ENCODE data around the gene PGRMC2.

The PGRMC2 gene

DNA sequence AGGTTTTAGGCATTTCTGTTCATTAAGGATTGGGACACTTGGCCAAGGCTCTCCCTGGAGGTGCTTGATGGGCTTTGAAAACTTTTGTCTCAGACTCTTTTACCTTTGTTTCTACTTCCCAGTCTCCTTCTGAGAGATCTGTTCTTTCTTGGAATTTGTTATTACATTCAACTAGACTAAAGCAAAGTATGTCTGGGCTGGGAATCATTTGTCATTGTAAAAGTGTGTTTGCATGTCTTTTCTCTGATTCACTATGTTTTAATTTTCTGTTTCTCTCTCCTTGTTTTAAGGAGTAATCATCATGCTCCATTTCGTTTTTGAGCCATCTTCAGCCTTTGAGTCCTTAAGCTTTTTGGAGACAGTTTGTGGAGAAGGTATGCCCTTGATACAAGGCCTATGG is 12.2 kb upstream of the PGRMC2 start:
- no peaks in the 10 kb centered on the region for H3K4me1 ChIP-seq (ENCODE audit: control extremely low read depth in 1 of 4, control insufficient read depth in 4 of 4, insufficient read depth in 4 of 4, low read length in 3 of 4)
- H3K36me3 ChIP-seq (ENCODE audit: control insufficient read depth in 4 of 4, insufficient read depth in 4 of 4, low read length in 3 of 4), result peaks cover 0 to 3% (median 1%) of the 10 kb centered on the region in 4 experiments
- ChIA-PET POLR2A (no interaction called here), CTCF (no interaction called here)
- H3K27me3 ChIP-seq (replicated peaks in 2 of 5; ENCODE audit: control insufficient read depth in 4 of 5, insufficient read depth in 5 of 5, low read length in 4 of 5), result no peaks in the 10 kb centered on the region
- no peaks in the 10 kb centered on the region for H3K9me3 ChIP-seq (ENCODE audit: control extremely low read depth in 1 of 5, control insufficient read depth in 4 of 5, insufficient read depth in 2 of 5, low read depth in 1 of 5, low read length in 4 of 5)
- 100% methylated on average over 1 of the region's 1 CpG for WGBS (ENCODE audit: insufficient coverage)
- no peak for DNase-seq
- H3K4me3 ChIP-seq (ENCODE audit: control insufficient read depth in 1 of 7, extremely low read depth in 1 of 7, insufficient read depth in 4 of 7, low read depth in 2 of 7, low read length in 6 of 7), result no peak overlapping the region
- no peak overlapping the region for H3K27ac ChIP-seq (ENCODE audit: insufficient read depth in 1 of 2, low read depth in 1 of 2, low read length in 2 of 2, poor library complexity in 1 of 2, severe bottlenecking in 2 of 2)

DNA sequence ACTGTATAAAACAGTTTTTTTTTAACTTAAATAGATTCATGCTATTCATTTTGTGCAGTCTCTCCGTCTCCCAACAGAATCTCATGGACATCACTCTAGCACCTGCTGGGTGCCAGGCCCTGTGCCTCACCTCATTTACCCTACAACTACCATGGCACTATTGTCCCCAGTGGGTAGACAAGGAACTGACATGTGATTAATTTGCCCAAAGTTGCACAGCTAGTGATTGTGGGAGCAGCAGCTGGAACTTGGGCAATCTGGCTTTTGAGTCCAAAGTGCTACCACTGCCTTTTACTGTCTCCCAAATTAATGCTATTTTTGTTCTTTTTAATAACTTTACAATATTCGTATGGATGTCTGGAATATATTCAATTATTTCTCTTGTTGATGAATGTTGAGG is 11.2 kb upstream of the PGRMC2 start:
- DNase-seq, result no peak
- no peak overlapping the region for H3K27ac ChIP-seq (ENCODE audit: insufficient read depth in 1 of 2, low read depth in 1 of 2, low read length in 2 of 2, poor library complexity in 1 of 2, severe bottlenecking in 2 of 2)
- ChIA-PET CTCF (no interaction called here), POLR2A (interaction anchor here (0.6 kb wide), 1 partner anchor 22 kb away, joined by 3 read pairs; no protein-coding TSS in a partner anchor)
- H3K4me1 ChIP-seq (ENCODE audit: control extremely low read depth in 1 of 4, control insufficient read depth in 4 of 4, insufficient read depth in 4 of 4, low read length in 3 of 4), result peaks cover 0 to 5% (median 0%) of the 10 kb centered on the region in 4 experiments
- H3K27me3 ChIP-seq (replicated peaks in 2 of 5; ENCODE audit: control insufficient read depth in 4 of 5, insufficient read depth in 5 of 5, low read length in 4 of 5), result no peaks in the 10 kb centered on the region
- H3K9me3 ChIP-seq (ENCODE audit: control extremely low read depth in 1 of 5, control insufficient read depth in 4 of 5, insufficient read depth in 2 of 5, low read depth in 1 of 5, low read length in 4 of 5), result no peaks in the 10 kb centered on the region
- H3K36me3 ChIP-seq (ENCODE audit: control insufficient read depth in 4 of 4, insufficient read depth in 4 of 4, low read length in 3 of 4), result peaks cover 0 to 3% (median 1%) of the 10 kb centered on the region in 4 experiments
- WGBS (ENCODE audit: insufficient coverage), result no CpG with 5 or more reads among the region's 2 CpGs
- no peak overlapping the region for H3K4me3 ChIP-seq (ENCODE audit: control insufficient read depth in 1 of 7, extremely low read depth in 1 of 7, insufficient read depth in 4 of 7, low read depth in 2 of 7, low read length in 6 of 7)

GRCh38 chr4:128298146-128298758 is 10.6 kb upstream of the PGRMC2 start:
- ChIA-PET CTCF (interaction anchor here (0.9 kb wide), 1 partner anchor 10 kb away, joined by 3 read pairs; the partner anchor contains the start of gene PGRMC2), POLR2A (interaction anchor here (0.6 kb wide), 1 partner anchor 23 kb away, joined by 3 read pairs; no protein-coding TSS in a partner anchor)
- Histone ChIP-seq H3K4me3 (ENCODE audit: control insufficient read depth in 1 of 7, extremely low read depth in 1 of 7, insufficient read depth in 4 of 7, low read depth in 2 of 7, low read length in 6 of 7) (no peak overlapping the region), H3K27me3 (replicated peaks in 2 of 5; ENCODE audit: control insufficient read depth in 4 of 5, insufficient read depth in 5 of 5, low read length in 4 of 5) (no peaks in the 10 kb centered on the region), H3K4me1 (ENCODE audit: control extremely low read depth in 1 of 4, control insufficient read depth in 4 of 4, insufficient read depth in 4 of 4, low read length in 3 of 4) (peaks cover 0 to 5% (median 0%) of the 10 kb centered on the region in 4 experiments), H3K27ac (ENCODE audit: insufficient read depth in 1 of 2, low read depth in 1 of 2, low read length in 2 of 2, poor library complexity in 1 of 2, severe bottlenecking in 2 of 2) (no peak overlapping the region), H3K9me3 (ENCODE audit: control extremely low read depth in 1 of 5, control insufficient read depth in 4 of 5, insufficient read depth in 2 of 5, low read depth in 1 of 5, low read length in 4 of 5) (no peaks in the 10 kb centered on the region), H3K36me3 (ENCODE audit: control insufficient read depth in 4 of 4, insufficient read depth in 4 of 4, low read length in 3 of 4) (peaks cover 0 to 3% (median 1%) of the 10 kb centered on the region in 4 experiments)
- 96% methylated on average over 4 of the region's 7 CpGs for WGBS (ENCODE audit: insufficient coverage)
- DNase-seq, result no peak

DNA sequence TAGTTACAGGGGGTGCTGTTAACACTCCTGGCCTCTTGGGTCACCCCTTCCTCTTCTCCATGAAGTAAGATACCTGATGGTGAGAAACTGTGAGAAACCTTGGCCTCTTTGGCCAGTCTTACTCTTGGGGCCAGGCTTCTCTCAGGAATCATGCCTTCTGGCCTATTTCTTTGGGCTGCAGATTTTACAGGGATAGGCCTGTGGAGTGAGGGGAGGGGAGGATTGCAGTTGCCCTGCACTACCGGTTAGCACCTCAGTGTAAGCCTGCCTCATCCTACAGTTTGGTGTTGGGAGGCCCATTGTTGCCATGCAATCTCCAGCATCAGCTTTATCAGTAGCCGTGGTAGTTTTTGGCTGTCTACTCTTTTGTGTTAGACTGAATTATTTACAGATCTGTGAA is 7.6 kb upstream of the PGRMC2 start:
- ChIA-PET CTCF (no interaction called here), POLR2A (no interaction called here)
- H3K36me3 ChIP-seq (ENCODE audit: control insufficient read depth in 4 of 4, insufficient read depth in 4 of 4, low read length in 3 of 4), result no peaks in the 10 kb centered on the region

DNA sequence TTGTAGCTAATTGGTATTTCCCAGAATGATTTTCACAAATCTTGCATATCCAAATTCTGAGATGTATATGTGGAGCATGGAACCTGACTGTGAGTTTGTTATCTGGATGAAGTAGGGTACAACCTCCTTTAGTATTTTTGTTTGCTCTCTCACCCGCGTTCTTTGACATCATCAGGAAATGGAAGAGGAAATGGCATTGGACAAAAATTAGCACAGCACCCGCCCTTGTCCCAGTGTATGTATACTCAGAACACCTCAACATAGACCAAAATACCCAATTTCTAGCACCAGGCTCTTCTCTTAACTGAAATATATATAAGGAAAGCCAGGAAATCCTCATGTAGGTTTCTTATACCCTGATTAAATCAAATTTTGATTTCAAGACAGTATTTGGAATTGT is 6.9 kb upstream of the PGRMC2 start:
- Histone ChIP-seq H3K9me3 (ENCODE audit: control extremely low read depth in 1 of 5, control insufficient read depth in 4 of 5, insufficient read depth in 2 of 5, low read depth in 1 of 5, low read length in 4 of 5) (no peaks in the 10 kb centered on the region), H3K27me3 (replicated peaks in 2 of 5; ENCODE audit: control insufficient read depth in 4 of 5, insufficient read depth in 5 of 5, low read length in 4 of 5) (no peaks in the 10 kb centered on the region), H3K4me3 (ENCODE audit: control insufficient read depth in 1 of 7, extremely low read depth in 1 of 7, insufficient read depth in 4 of 7, low read depth in 2 of 7, low read length in 6 of 7) (no peak overlapping the region), H3K4me1 (ENCODE audit: control extremely low read depth in 1 of 4, control insufficient read depth in 4 of 4, insufficient read depth in 4 of 4, low read length in 3 of 4) (peaks cover 0 to 8% (median 0%) of the 10 kb centered on the region in 4 experiments), H3K36me3 (ENCODE audit: control insufficient read depth in 4 of 4, insufficient read depth in 4 of 4, low read length in 3 of 4) (no peaks in the 10 kb centered on the region), H3K27ac (ENCODE audit: insufficient read depth in 1 of 2, low read depth in 1 of 2, low read length in 2 of 2, poor library complexity in 1 of 2, severe bottlenecking in 2 of 2) (no peak overlapping the region)
- WGBS (ENCODE audit: insufficient coverage), result 21% methylated on average over 3 of the region's 3 CpGs
- DNase-seq, result no peak
- CTCF ChIA-PET, result no interaction called here
- POLR2A ChIA-PET, result no interaction called here

More for the DNA sequence above, 7.6 kb upstream of the PGRMC2 start:
- peaks cover 0 to 5% (median 0%) of the 10 kb centered on the region in 4 experiments for H3K4me1 ChIP-seq (ENCODE audit: control extremely low read depth in 1 of 4, control insufficient read depth in 4 of 4, insufficient read depth in 4 of 4, low read length in 3 of 4)
- H3K27ac ChIP-seq (ENCODE audit: insufficient read depth in 1 of 2, low read depth in 1 of 2, low read length in 2 of 2, poor library complexity in 1 of 2, severe bottlenecking in 2 of 2), result no peak overlapping the region
- no peak for DNase-seq
- no CpG with 5 or more reads among the region's 2 CpGs for WGBS (ENCODE audit: insufficient coverage)
- H3K27me3 ChIP-seq (replicated peaks in 2 of 5; ENCODE audit: control insufficient read depth in 4 of 5, insufficient read depth in 5 of 5, low read length in 4 of 5), result no peaks in the 10 kb centered on the region
- no peak overlapping the region for H3K4me3 ChIP-seq (ENCODE audit: control insufficient read depth in 1 of 7, extremely low read depth in 1 of 7, insufficient read depth in 4 of 7, low read depth in 2 of 7, low read length in 6 of 7)
- H3K9me3 ChIP-seq (ENCODE audit: control extremely low read depth in 1 of 5, control insufficient read depth in 4 of 5, insufficient read depth in 2 of 5, low read depth in 1 of 5, low read length in 4 of 5), result no peaks in the 10 kb centered on the region

- Histone ChIP-seq H3K36me3 (ENCODE audit: control insufficient read depth in 4 of 4, insufficient read depth in 4 of 4, low read length in 3 of 4) (no peaks in the 10 kb centered on the region), H3K4me1 (ENCODE audit: control extremely low read depth in 1 of 4, control insufficient read depth in 4 of 4, insufficient read depth in 4 of 4, low read length in 3 of 4) (peaks cover 6 to 21% (median 13%) of the 10 kb centered on the region in 4 experiments), H3K27me3 (replicated peaks in 2 of 5; ENCODE audit: control insufficient read depth in 4 of 5, insufficient read depth in 5 of 5, low read length in 4 of 5) (no peaks in the 10 kb centered on the region), H3K9me3 (ENCODE audit: control extremely low read depth in 1 of 5, control insufficient read depth in 4 of 5, insufficient read depth in 2 of 5, low read depth in 1 of 5, low read length in 4 of 5) (no peaks in the 10 kb centered on the region), H3K4me3 (ENCODE audit: control insufficient read depth in 1 of 7, extremely low read depth in 1 of 7, insufficient read depth in 4 of 7, low read depth in 2 of 7, low read length in 6 of 7) (no peak overlapping the region), H3K27ac (ENCODE audit: insufficient read depth in 1 of 2, low read depth in 1 of 2, low read length in 2 of 2, poor library complexity in 1 of 2, severe bottlenecking in 2 of 2) (no peak overlapping the region)
- WGBS (ENCODE audit: insufficient coverage), result 100% methylated on average over 1 of the region's 2 CpGs
- ChIA-PET CTCF (interaction anchor here (1.0 kb wide), 1 partner anchor 13 kb away, joined by 3 read pairs; no protein-coding TSS in a partner anchor), POLR2A (no interaction called here)
- no peak for DNase-seq
These were observed 4.7 kb upstream of the PGRMC2 start for GRCh38 chr4:128292349-128292748.

GRCh38 chr4:128291096-128291495 is 3.5 kb upstream of the PGRMC2 start:
- no CpG with 5 or more reads among the region's 2 CpGs for WGBS (ENCODE audit: insufficient coverage)
- H3K4me3 ChIP-seq (ENCODE audit: control insufficient read depth in 1 of 7, extremely low read depth in 1 of 7, insufficient read depth in 4 of 7, low read depth in 2 of 7, low read length in 6 of 7), result no peak overlapping the region
- no peaks in the 10 kb centered on the region for H3K9me3 ChIP-seq (ENCODE audit: control extremely low read depth in 1 of 5, control insufficient read depth in 4 of 5, insufficient read depth in 2 of 5, low read depth in 1 of 5, low read length in 4 of 5)
- ChIA-PET CTCF (interaction anchor here (1.5 to 2.1 kb wide), 2 partner anchors 87 to 518 kb away, joined by 3 to 4 read pairs; partner anchors contain the start of gene JADE1), POLR2A (no interaction called here)
- no peak for DNase-seq
- no peaks in the 10 kb centered on the region for H3K27me3 ChIP-seq (replicated peaks in 2 of 5; ENCODE audit: control insufficient read depth in 4 of 5, insufficient read depth in 5 of 5, low read length in 4 of 5)
- no peak overlapping the region for H3K27ac ChIP-seq (ENCODE audit: insufficient read depth in 1 of 2, low read depth in 1 of 2, low read length in 2 of 2, poor library complexity in 1 of 2, severe bottlenecking in 2 of 2)
- peaks cover 8 to 24% (median 20%) of the 10 kb centered on the region in 4 experiments for H3K4me1 ChIP-seq (ENCODE audit: control extremely low read depth in 1 of 4, control insufficient read depth in 4 of 4, insufficient read depth in 4 of 4, low read length in 3 of 4)
- no peaks in the 10 kb centered on the region for H3K36me3 ChIP-seq (ENCODE audit: control insufficient read depth in 4 of 4, insufficient read depth in 4 of 4, low read length in 3 of 4)
